Effector memory CD4-positive, alpha-beta T cell (primary cell): Measurements from ENCODE around the gene PDE4D.

Experiments
- DNase-seq, 3 donors: peaks; one replicate each; pipeline ENCODE4 v3.0.0-alpha.2; 2020
- H3K27ac ChIP-seq: 2 replicates; pipeline ENCODE4 v1.7.0; 2013; ENCODE audit warnings: mild to moderate bottlenecking, low read length, moderate library complexity; ENCODE audit not compliant: insufficient read depth, poor library complexity, severe bottlenecking
- H3K27me3 ChIP-seq: replicated peaks from 2 replicates; pipeline ENCODE4 v1.7.0; 2013; ENCODE audit warnings: mild to moderate bottlenecking, low read length; ENCODE audit not compliant: insufficient read depth, control insufficient read depth, poor library complexity, severe bottlenecking
- H3K36me3 ChIP-seq: 2 replicates; pipeline ENCODE4 v1.7.0; 2013; ENCODE audit warnings: mild to moderate bottlenecking, low read length, moderate library complexity; ENCODE audit not compliant: control insufficient read depth, insufficient read depth
- H3K4me1 ChIP-seq: 2 replicates; pipeline ENCODE4 v1.7.0; 2013; ENCODE audit warnings: low read length, mild to moderate bottlenecking; ENCODE audit not compliant: control insufficient read depth, insufficient read depth, poor library complexity, severe bottlenecking
- H3K4me3 ChIP-seq: 2 replicates; pipeline ENCODE4 v1.7.0; 2013; ENCODE audit warnings: low read length, low read depth, mild to moderate bottlenecking; ENCODE audit not compliant: insufficient read depth, poor library complexity, severe bottlenecking
- H3K9me3 ChIP-seq: 2 replicates; pipeline ENCODE4 v1.7.0; 2013; ENCODE audit warnings: mild to moderate bottlenecking, low read length, moderate library complexity; ENCODE audit not compliant: control insufficient read depth

Gene PDE4D

GRCh38 chr5:59609501-59610265 lies 283.8 kb downstream of the PDE4D start:
- Histone ChIP-seq H3K4me1 (no peaks in the 10 kb centered on the region), H3K9me3 (no peaks in the 10 kb centered on the region), H3K27ac (no peak overlapping the region), H3K4me3 (no peak overlapping the region), H3K27me3 (no peaks in the 10 kb centered on the region), H3K36me3 (no peaks in the 10 kb centered on the region)
- no peak for DNase-seq

- Histone ChIP-seq H3K27ac (no peak overlapping the region), H3K9me3 (no peaks in the 10 kb centered on the region), H3K4me3 (no peak overlapping the region), H3K4me1 (no peaks in the 10 kb centered on the region), H3K27me3 (no peaks in the 10 kb centered on the region), H3K36me3 (no peaks in the 10 kb centered on the region)
- DNase-seq = no peak
Measured at GRCh38 chr5:59608745-59609144, 284.8 kb downstream of the PDE4D start.

GRCh38 chr5:59607138-59607765 lies 286.3 kb downstream of the PDE4D start:
- no peaks in the 10 kb centered on the region for H3K9me3 ChIP-seq
- no peaks in the 10 kb centered on the region for H3K36me3 ChIP-seq
- H3K27me3 ChIP-seq = no peaks in the 10 kb centered on the region
- no peak overlapping the region for H3K4me3 ChIP-seq
- no peak for DNase-seq
- no peak overlapping the region for H3K27ac ChIP-seq
- H3K4me1 ChIP-seq = no peaks in the 10 kb centered on the region

GRCh38 chr5:59605915-59606314 lies 287.6 kb downstream of the PDE4D start:
- Histone ChIP-seq H3K9me3 (no peaks in the 10 kb centered on the region), H3K36me3 (no peaks in the 10 kb centered on the region), H3K4me1 (no peaks in the 10 kb centered on the region), H3K4me3 (no peak overlapping the region), H3K27me3 (no peaks in the 10 kb centered on the region), H3K27ac (no peak overlapping the region)
- no peak for DNase-seq

GRCh38 chr5:59604111-59604510 lies 289.4 kb downstream of the PDE4D start:
- DNase-seq = no peak
- Histone ChIP-seq H3K27me3 (no peaks in the 10 kb centered on the region), H3K36me3 (no peaks in the 10 kb centered on the region), H3K4me3 (no peak overlapping the region), H3K4me1 (no peaks in the 10 kb centered on the region), H3K9me3 (no peaks in the 10 kb centered on the region), H3K27ac (no peak overlapping the region)

- H3K9me3 ChIP-seq = no peaks in the 10 kb centered on the region
- no peaks in the 10 kb centered on the region for H3K4me1 ChIP-seq
- H3K36me3 ChIP-seq = no peaks in the 10 kb centered on the region
- H3K27me3 ChIP-seq = no peaks in the 10 kb centered on the region
- DNase-seq = no peak
- no peak overlapping the region for H3K4me3 ChIP-seq
- H3K27ac ChIP-seq = no peak overlapping the region
Measured at GRCh38 chr5:59600998-59601397, 292.5 kb downstream of the PDE4D start.

GRCh38 chr5:59600153-59600552 lies 293.4 kb downstream of the PDE4D start:
- Histone ChIP-seq H3K36me3 (no peaks in the 10 kb centered on the region), H3K9me3 (no peaks in the 10 kb centered on the region), H3K4me1 (no peaks in the 10 kb centered on the region), H3K4me3 (no peak overlapping the region), H3K27me3 (no peaks in the 10 kb centered on the region), H3K27ac (no peak overlapping the region)
- DNase-seq = no peak

GRCh38 chr5:59599729-59600128 lies 293.8 kb downstream of the PDE4D start:
- Histone ChIP-seq H3K4me1 (no peaks in the 10 kb centered on the region), H3K27me3 (no peaks in the 10 kb centered on the region), H3K9me3 (no peaks in the 10 kb centered on the region), H3K27ac (no peak overlapping the region), H3K4me3 (no peak overlapping the region), H3K36me3 (no peaks in the 10 kb centered on the region)
- DNase-seq = no peak

GRCh38 chr5:59598547-59598874 lies 295.0 kb downstream of the PDE4D start:
- Histone ChIP-seq H3K36me3 (no peaks in the 10 kb centered on the region), H3K27me3 (no peaks in the 10 kb centered on the region), H3K9me3 (no peaks in the 10 kb centered on the region), H3K27ac (no peak overlapping the region), H3K4me3 (no peak overlapping the region), H3K4me1 (no peaks in the 10 kb centered on the region)
- DNase-seq = no peak

- no peak overlapping the region for H3K27ac ChIP-seq
- H3K36me3 ChIP-seq = no peaks in the 10 kb centered on the region
- H3K4me3 ChIP-seq = no peak overlapping the region
- H3K9me3 ChIP-seq = no peaks in the 10 kb centered on the region
- no peak for DNase-seq
- H3K27me3 ChIP-seq = no peaks in the 10 kb centered on the region
- H3K4me1 ChIP-seq = no peaks in the 10 kb centered on the region
Measured at GRCh38 chr5:59597690-59598546, 295.6 kb downstream of the PDE4D start.
